Measurements from ENCODE around the gene SLC22A23.
A peak's percentile ranks its signal among the peaks of the same experiment; 100 is the strongest.

DNA sequence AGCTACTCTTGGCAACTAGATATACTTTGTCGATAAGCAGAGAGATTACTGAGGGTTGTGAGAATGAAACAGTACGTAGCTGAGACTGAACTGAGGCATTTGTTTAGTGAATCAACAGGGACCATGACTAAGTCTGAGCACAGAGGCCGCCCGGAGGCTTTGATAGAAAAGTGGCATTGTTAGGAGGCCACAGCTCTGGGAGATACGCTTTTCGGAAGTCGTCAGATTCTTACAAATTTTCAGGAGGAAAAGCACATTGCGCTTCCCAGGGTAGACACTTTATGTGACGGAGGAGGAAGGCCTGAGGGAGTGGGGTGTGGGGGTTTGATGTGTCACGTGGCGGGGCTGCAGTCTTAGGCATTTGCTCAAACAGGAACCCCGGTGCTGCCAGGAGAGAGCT lies 128.7 kb downstream of the SLC22A23 start:
- TF ChIP-seq, protein P1, sequence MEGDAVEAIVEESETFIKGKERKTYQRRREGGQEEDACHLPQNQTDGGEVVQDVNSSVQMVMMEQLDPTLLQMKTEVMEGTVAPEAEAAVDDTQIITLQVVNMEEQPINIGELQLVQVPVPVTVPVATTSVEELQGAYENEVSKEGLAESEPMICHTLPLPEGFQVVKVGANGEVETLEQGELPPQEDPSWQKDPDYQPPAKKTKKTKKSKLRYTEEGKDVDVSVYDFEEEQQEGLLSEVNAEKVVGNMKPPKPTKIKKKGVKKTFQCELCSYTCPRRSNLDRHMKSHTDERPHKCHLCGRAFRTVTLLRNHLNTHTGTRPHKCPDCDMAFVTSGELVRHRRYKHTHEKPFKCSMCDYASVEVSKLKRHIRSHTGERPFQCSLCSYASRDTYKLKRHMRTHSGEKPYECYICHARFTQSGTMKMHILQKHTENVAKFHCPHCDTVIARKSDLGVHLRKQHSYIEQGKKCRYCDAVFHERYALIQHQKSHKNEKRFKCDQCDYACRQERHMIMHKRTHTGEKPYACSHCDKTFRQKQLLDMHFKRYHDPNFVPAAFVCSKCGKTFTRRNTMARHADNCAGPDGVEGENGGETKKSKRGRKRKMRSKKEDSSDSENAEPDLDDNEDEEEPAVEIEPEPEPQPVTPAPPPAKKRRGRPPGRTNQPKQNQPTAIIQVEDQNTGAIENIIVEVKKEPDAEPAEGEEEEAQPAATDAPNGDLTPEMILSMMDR (IDR thresholded peaks at IDR 0.05): no peak
- peak in 1 of 3 donors; percentile 39 for TF ChIP-seq POLR2AphosphoS5 (IDR thresholded peaks at IDR 0.05)

Data from stomach (tissue), 4 donors.